Lung (tissue), 12 donors: ENCODE measurements around the gene FKBP6. TPM values are rescaled to one million over a fixed set of nuclear protein-coding genes. Genes with fewer than 3 reads are reported as not detected.
"Not testable (repeated sequence)": the region's sequence is repeated elsewhere in the genome, so short reads cannot be mapped to it uniquely, and the experiment has no call there.

Experiments used
- ATAC-seq: fragments of 200-7000 bp; cut with Tn5 transposase; one replicate; pipeline ENCODE4 v1.9.1; 2020; ENCODE audit warnings: moderate number of reproducible peaks; ENCODE audit not compliant: insufficient read depth, low FRiP score
- DNase-seq, 3 donors: peaks; one replicate each; pipeline ENCODE4 v3.0.0-alpha.2; 2013 to 2017
- H3K27ac ChIP-seq, 2 donors: one replicate each; pipeline ENCODE4 v1.5.1; 2013; ENCODE audit warnings: mild to moderate bottlenecking in 2 of 2, moderate library complexity in 2 of 2, control low read depth in 1 of 2, inconsistent platforms in 1 of 2, low read depth in 1 of 2, low read length in 1 of 2
- H3K27me3 ChIP-seq, 3 donors: one replicate each; pipeline ENCODE4 v1.5.1; 2013; ENCODE audit warnings: low read length in 2 of 3; ENCODE audit not compliant: control insufficient read depth in 3 of 3, insufficient read depth in 3 of 3
- H3K36me3 ChIP-seq, 4 donors: one replicate each; pipeline ENCODE4 v1.5.1; 2013; ENCODE audit warnings: low read length in 4 of 4, mild to moderate bottlenecking in 1 of 4, moderate library complexity in 1 of 4; ENCODE audit not compliant: control insufficient read depth in 4 of 4, insufficient read depth in 4 of 4
- H3K4me1 ChIP-seq, 5 donors: one replicate each; pipeline ENCODE4 v1.5.1; 2013; ENCODE audit warnings: low read length in 5 of 5, mild to moderate bottlenecking in 2 of 5, moderate library complexity in 1 of 5; ENCODE audit not compliant: control insufficient read depth in 5 of 5, insufficient read depth in 5 of 5
- H3K4me3 ChIP-seq: one replicate; pipeline ENCODE4 v1.5.1; 2013; ENCODE audit warnings: mild to moderate bottlenecking, control low read depth, moderate library complexity
- H3K9ac ChIP-seq, 2 donors: one replicate each; pipeline ENCODE4 v1.5.1; 2013; ENCODE audit warnings: low read length in 2 of 2, control low read depth in 1 of 2; ENCODE audit not compliant: insufficient read depth in 1 of 2
- H3K9me3 ChIP-seq, 4 donors: one replicate each; pipeline ENCODE4 v1.5.1; 2013; ENCODE audit warnings: low read length in 3 of 4, mild to moderate bottlenecking in 1 of 4, moderate library complexity in 1 of 4; ENCODE audit not compliant: control insufficient read depth in 4 of 4, insufficient read depth in 3 of 4
- CTCF ChIP-seq: IDR thresholded peaks from 2 replicates; pipeline ENCODE4 v1.5.1; 2012; ENCODE audit warnings: mild to moderate bottlenecking; ENCODE audit errors: control extremely low read depth, extremely low read depth
- WGBS, 2 donors: extraction: QIAGEN DNeasy Blood & Tissue Kit; methylation state at CpG; one replicate each; pipeline ENCODE4 v1.1.7; 2013; 5-methylcytosine and 5-hydroxymethylcytosine counted together
- polyA plus RNA-seq, 2 donors: library from polyadenylated mRNA; stranded (reverse); fragments of 200-250 nt; gene quantifications; one replicate each; pipeline ENCODE4 v1.2.1, GENCODE V29; 2013
- total RNA-seq, 2 donors: library from RNA; depleted of rRNA in 1 of 2; stranded (reverse); fragments of >200 nt in 1 of 2; gene quantifications; one replicate each; pipeline ENCODE4 v1.2.1, GENCODE V29; 2014 to 2021
- donor health status: control.
- donor health status: control.
- donor health status: Bipolar disorder and iron deficiency.
- donor health status: healthy.
- donor health status: DM: yes; HTN: yes; CAD: no.

Gene FKBP6
- total and polyA plus RNA-seq, 4 donors, result 0.08 to 1.5 TPM; not detected in 2

DNA sequence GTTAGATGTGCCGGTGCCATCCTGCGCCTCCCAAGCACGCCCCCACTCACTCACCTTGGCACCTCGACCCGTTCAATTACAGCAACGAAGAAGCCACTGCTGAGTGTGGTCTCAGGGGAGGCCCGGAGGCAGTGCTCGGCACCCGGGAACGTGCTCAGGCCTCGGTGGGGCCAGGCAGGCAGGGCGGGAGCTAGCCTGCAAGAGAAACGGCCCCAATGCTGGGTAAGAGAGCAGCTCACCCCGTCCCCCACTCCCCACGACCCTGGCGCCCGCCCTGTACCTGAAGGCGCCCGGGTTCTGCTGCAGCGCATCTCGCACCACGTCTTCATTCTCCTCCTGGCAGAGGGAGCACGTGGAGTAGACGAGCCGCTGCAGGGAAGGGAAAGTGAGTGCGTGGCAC is 24.4 kb upstream of the FKBP6 start:
- 92 to 96% methylated on average over 25 to 26 of the region's 26 CpGs for WGBS, 2 donors
- H3K9ac ChIP-seq, result no peak overlapping the region
- no peak for TF ChIP-seq CTCF
- H3K4me1 ChIP-seq, result peaks cover 0 to 6% (median 0%) of the 10 kb centered on the region in 5 donors
- DNase-seq (no peak), ATAC-seq (no peak)
- H3K27me3 ChIP-seq, result no peaks in the 10 kb centered on the region
- H3K4me3 ChIP-seq, result no peak overlapping the region
- no peak overlapping the region for H3K27ac ChIP-seq
- peaks cover 0 to 6% (median 0%) of the 10 kb centered on the region in 4 donors for H3K9me3 ChIP-seq
- H3K36me3 ChIP-seq, result peaks cover 0 to 18% (median 2%) of the 10 kb centered on the region in 4 donors

DNA sequence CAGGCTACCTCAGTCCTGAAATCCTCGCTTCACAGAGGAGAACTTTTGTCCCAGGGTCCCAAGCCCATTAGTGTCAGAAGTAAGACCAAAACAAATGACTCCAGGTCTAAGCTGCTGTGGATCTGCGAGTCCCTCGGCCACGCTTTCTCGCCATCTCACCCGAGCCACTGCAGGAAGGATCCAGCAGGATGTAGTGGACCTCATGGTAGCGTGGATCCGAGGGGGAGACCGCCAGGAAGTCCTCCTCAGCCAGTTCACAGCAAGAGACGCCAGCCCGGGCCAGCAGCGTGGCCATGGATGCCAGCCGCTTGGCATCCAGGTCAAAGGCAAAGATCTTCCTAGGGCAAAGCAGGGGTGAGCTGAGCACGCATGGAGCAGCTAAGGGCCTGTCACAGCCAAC is 23.9 kb upstream of the FKBP6 start:
- Histone ChIP-seq H3K9ac (no peak overlapping the region), H3K4me1 (peaks cover 0 to 7% (median 0%) of the 10 kb centered on the region in 5 donors), H3K36me3 (peaks cover 0 to 18% (median 2%) of the 10 kb centered on the region in 4 donors), H3K27ac (no peak overlapping the region), H3K27me3 (no peaks in the 10 kb centered on the region), H3K9me3 (peaks cover 0 to 6% (median 0%) of the 10 kb centered on the region in 4 donors), H3K4me3 (no peak overlapping the region)
- WGBS, 2 donors, result 82 to 93% methylated on average over 14 of the region's 14 CpGs
- ATAC-seq (no peak), DNase-seq (no peak)
- no peak for TF ChIP-seq CTCF

DNA sequence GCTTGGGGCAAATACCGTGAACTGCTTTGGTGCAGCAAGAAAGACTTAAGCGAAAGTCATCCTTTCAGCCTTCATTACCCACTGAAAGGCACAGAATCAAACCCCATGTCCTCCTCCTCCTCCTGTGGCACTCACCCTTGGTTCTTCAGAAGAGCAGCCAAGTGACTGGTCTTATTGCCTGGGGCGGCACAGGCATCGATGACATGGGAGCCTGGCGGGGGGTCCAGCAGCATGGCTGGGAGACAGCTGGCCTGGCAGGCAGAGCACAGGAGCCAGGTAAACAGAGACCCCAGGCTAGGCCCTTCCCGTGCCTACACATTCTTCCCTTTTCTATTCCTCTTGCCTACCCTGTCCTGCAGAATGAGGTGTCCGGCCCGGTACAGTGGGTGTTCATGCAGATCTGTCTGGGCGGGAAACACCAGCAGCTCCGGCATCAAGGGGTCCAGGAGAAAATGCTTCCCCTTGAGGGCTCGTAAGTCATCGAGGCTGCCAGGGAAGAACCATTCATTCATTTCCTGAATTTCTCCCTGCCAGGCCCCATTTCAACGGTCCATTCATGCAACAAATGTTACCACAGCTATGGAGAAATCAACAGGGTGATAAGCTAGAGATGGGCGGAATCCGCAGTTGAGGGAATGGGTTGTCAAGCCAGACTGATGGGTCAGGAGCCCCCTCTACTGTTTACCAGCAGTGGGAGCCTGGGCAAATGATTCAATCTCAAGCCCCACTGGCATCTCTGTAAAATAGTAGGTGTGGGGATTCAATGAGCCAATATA is 23.2 kb upstream of the FKBP6 start:
- 47 to 83% methylated on average over 11 of the region's 15 CpGs for WGBS, 2 donors
- not testable (repeated sequence) for H3K4me1 ChIP-seq, ATAC-seq, H3K27me3 ChIP-seq, H3K4me3 ChIP-seq, H3K27ac ChIP-seq, DNase-seq, H3K9me3 ChIP-seq, H3K9ac ChIP-seq
- H3K36me3 ChIP-seq, result peaks cover 0 to 18% (median 2%) of the 10 kb centered on the region in 4 donors

DNA sequence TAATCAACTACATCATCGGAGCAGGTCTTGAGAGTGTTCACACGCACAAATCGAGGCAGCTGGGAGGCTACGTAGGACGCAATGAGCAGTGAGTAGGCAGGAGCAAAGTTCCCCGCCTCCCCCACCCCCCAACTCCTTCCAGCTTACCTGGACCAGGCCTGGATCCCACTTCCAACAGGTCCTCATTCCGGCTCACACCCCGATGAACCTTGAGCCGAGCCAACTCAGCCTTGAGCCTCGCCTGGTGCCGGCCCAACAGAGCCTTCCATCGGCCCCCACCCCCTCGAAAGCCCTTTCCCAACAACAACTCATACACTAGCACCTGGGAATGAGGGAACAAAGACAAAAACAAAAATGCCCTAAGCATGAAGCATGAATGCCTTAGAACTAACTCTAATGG is 20.5 kb upstream of the FKBP6 start:
- H3K4me3 ChIP-seq, result no peak overlapping the region
- H3K9me3 ChIP-seq, result peaks cover 0 to 6% (median 0%) of the 10 kb centered on the region in 4 donors
- H3K4me1 ChIP-seq, result peaks cover 0 to 10% (median 0%) of the 10 kb centered on the region in 5 donors
- H3K27me3 ChIP-seq, result no peaks in the 10 kb centered on the region
- H3K9ac ChIP-seq, result no peak overlapping the region
- H3K27ac ChIP-seq, result no peak overlapping the region
- 97% methylated on average over 13 of the region's 13 CpGs for WGBS, 2 donors
- TF ChIP-seq CTCF, result no peak
- ATAC-seq (no peak), DNase-seq (no peak)
- H3K36me3 ChIP-seq, result peaks cover 0 to 18% (median 2%) of the 10 kb centered on the region in 4 donors
